RWPE2 (cell line): ENCODE measurements around the gene PATJ.

Experiments
- ATAC-seq: fragments of 200-7000 bp; cut with Tn5 transposase; 3 replicates; pipeline ENCODE4 v1.9.1; 2021; ENCODE audit warnings: low read depth
- DNase-seq: peaks from one replicate; pipeline ENCODE4 v3.0.0-alpha.2; 2020; ENCODE audit warnings: low spot score
- H3K27ac ChIP-seq: fragments of 450-650 bp; 2 replicates; pipeline ENCODE4 v1.5.1; 2017; ENCODE audit warnings: mild to moderate bottlenecking; ENCODE audit not compliant: poor library complexity, severe bottlenecking
- H3K27me3 ChIP-seq: fragments of 250-450 bp; sonication (Bioruptor Pico); 2 replicates; pipeline ENCODE4 v1.5.1; 2021; ENCODE audit warnings: mild to moderate bottlenecking, moderate library complexity; ENCODE audit not compliant: insufficient read depth, poor library complexity, severe bottlenecking
- H3K36me3 ChIP-seq: fragments of 250-450 bp; sonication (Bioruptor Pico); 2 replicates; pipeline ENCODE4 v1.5.1; 2020; ENCODE audit warnings: low read depth, mild to moderate bottlenecking, moderate library complexity
- H3K4me1 ChIP-seq: fragments of 250-450 bp; sonication (Bioruptor Pico); 2 replicates; pipeline ENCODE4 v1.5.1; 2021; ENCODE audit warnings: mild to moderate bottlenecking, moderate library complexity; ENCODE audit not compliant: insufficient read depth, poor library complexity, severe bottlenecking
- H3K4me3 ChIP-seq: fragments of 250-450 bp; sonication (Bioruptor Pico); 2 replicates; pipeline ENCODE4 v1.5.1; 2021; ENCODE audit warnings: mild to moderate bottlenecking, moderate library complexity; ENCODE audit not compliant: severe bottlenecking
- H3K9me3 ChIP-seq: fragments of 250-450 bp; sonication (Bioruptor Pico); 2 replicates; pipeline ENCODE4 v1.5.1; 2021; ENCODE audit warnings: mild to moderate bottlenecking, moderate library complexity; ENCODE audit not compliant: severe bottlenecking
- CTCF ChIP-seq: fragments of 450-650 bp; IDR thresholded peaks from one replicate; pipeline ENCODE4 v1.5.1; 2017; ENCODE audit warnings: mild to moderate bottlenecking, moderate library complexity; ENCODE audit not compliant: poor library complexity, severe bottlenecking

The PATJ gene

GRCh38 chr1:62222321-62222720 is 480.0 kb downstream of the PATJ start:
- Histone ChIP-seq H3K9me3 (no peaks in the 10 kb centered on the region), H3K27ac (no peak overlapping the region), H3K4me3 (no peak overlapping the region), H3K36me3 (no peaks in the 10 kb centered on the region), H3K27me3 (no peaks in the 10 kb centered on the region), H3K4me1 (no peaks in the 10 kb centered on the region)
- no peak for ATAC-seq
- no peak for TF ChIP-seq CTCF
- no peak for DNase-seq

GRCh38 chr1:62224182-62224581 is 481.9 kb downstream of the PATJ start:
- Histone ChIP-seq H3K4me1 (peaks cover 3% of the 10 kb centered on the region), H3K9me3 (no peaks in the 10 kb centered on the region), H3K36me3 (no peaks in the 10 kb centered on the region), H3K27me3 (no peaks in the 10 kb centered on the region), H3K27ac (no peak overlapping the region), H3K4me3 (no peak overlapping the region)
- TF ChIP-seq CTCF, result no peak
- ATAC-seq, result no peak
- no peak for DNase-seq

DNA sequence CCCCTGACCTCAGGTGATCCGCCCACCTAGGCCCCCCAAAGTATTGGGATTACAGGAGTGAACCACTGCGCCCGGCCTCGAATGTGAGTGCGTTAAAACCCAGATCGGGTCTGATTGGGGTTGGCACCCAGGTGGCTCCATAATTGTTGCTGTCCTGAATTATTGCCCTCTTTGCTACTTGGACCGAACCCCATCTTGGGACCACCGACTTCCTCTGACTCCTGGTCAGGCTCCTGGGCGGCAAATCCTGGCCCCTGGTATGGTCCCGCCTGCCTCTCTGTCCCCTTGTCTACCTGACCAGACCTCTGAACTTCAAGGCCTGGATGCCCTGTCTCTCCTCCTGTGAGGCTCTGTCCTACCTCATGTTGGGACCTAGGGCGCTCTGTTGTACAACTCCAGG is 485.2 kb downstream of the PATJ start:
- no peak for TF ChIP-seq CTCF

More for the DNA sequence above, 485.2 kb downstream of the PATJ start:
- no peaks in the 10 kb centered on the region for H3K27me3 ChIP-seq
- DNase-seq (no peak), ATAC-seq (no peak)
- no peak overlapping the region for H3K4me3 ChIP-seq
- H3K36me3 ChIP-seq, result no peaks in the 10 kb centered on the region
- no peaks in the 10 kb centered on the region for H3K9me3 ChIP-seq
- H3K27ac ChIP-seq, result no peak overlapping the region
- H3K4me1 ChIP-seq, result peaks cover 27% of the 10 kb centered on the region
